HuH-7 (cell line): ENCODE data around the gene LYRM7.
"Not testable (repeated sequence)": the region's sequence is repeated elsewhere in the genome, so short reads cannot be mapped to it uniquely, and the experiment has no call there.

ENCODE experiments used
- DNase-seq: peaks from one replicate; pipeline ENCODE4 v3.0.0; 2011; ENCODE audit warnings: low spot score

LYRM7 gene

GRCh38 chr5:131221008-131221703, 50.4 kb downstream of the LYRM7 start:
- DNase-seq = no peak

- DNase-seq = no peak
These were observed 51.1 kb downstream of the LYRM7 start for GRCh38 chr5:131221888-131222287.

GRCh38 chr5:131222731-131223130, 52.0 kb downstream of the LYRM7 start:
- DNase-seq = no peak

GRCh38 chr5:131223751-131224386, 53.1 kb downstream of the LYRM7 start:
- no peak for DNase-seq

DNA sequence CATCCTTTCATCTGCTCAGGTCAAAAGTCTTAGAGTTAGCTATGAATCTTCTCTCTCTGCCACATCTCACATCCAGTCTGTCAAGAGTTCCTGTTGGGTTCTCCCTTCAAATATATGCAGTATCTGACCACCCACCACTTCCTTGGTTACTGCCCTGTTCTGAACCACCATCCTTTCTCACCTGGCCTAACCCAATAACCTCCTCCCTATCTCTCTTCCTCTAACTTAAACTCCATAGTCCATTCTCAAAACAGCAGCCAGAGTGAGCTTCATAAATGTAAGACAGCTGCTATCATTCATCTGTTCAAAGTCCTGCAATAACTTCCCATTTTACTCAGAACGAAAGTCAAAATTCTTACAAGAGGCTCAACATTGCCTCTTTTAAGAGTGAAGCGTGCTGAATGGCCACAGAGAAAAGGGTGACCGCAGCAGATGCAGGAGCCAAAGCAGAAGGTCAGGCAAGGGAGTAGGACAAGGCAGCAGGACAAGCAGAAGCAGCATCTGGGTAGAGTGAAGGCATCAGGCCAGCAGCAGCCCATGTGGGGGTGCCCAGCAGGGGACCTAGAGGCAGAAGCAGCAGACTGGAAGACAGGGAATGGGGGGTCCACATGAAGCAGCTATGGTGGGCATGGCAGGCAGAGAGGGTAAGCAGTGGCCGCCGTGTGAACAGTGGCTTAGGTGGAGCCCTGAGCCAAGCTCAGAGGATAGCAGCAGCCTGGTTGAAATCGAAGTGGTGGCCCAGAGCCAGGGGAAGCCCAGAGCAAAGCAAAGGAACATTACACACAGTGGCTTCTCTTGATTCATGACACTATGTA, 53.9 kb downstream of the LYRM7 start:
- DNase-seq = no peak

DNA sequence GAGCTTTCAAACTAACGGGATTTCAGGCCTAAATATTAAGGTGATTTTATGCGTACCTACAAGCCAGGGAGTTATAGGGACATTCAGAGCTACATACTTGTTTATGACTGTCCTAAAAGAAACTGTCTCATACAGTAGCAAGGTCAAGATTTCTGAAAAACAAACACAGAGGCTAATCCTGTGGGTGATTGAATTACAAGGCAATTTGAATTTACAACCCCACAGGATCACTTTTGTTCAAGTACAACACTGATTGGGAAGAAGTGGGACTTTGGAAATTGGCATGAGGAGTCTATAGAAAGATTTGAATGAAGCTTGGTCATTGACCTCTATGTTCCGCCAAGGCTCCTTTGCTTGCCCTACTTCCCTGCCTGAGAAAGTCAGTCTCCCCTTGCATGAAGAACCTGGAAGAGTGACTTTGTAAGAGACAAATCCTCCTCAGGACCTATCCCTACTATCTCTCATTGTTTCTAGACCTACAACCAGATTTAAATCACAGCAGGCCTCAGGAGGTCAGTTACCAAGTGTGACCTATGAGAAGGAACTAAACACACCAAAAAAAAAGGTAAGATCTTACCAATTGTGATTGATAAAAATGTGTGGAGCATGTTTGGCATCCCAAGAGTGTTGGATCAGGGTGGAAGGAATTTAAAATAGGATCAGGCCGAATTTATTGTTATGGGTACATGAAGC, 54.7 kb downstream of the LYRM7 start:
- DNase-seq = no peak

GRCh38 chr5:131226899-131227298, 56.2 kb downstream of the LYRM7 start:
- no peak for DNase-seq

- no peak for DNase-seq
These were observed 57.9 kb downstream of the LYRM7 start for GRCh38 chr5:131228646-131229045.

GRCh38 chr5:131229623-131230022, 58.9 kb downstream of the LYRM7 start:
- DNase-seq = no peak

DNA sequence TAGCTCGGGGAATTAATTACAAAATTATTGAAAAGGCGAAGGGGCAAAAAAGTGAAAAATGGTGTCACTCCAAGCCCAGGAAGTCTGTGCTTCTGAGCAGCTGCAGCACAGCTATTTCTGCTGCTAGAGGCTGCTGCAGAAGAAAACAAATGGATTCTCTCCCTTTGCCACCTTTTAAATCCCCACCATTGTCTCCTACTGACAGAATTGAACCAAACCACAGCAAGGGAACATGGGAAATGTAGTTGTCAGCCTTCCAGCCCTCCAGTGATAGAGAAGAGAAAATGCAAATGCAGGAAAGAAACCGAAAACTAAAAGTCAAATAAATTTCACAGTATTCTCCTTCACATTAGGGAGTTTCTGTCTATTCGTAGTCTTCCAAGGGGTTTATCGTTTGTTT, 59.7 kb downstream of the LYRM7 start:
- DNase-seq = no peak

GRCh38 chr5:131239686-131240085, 68.9 kb downstream of the LYRM7 start:
- no peak for DNase-seq

GRCh38 chr5:131242728-131243255, 72.0 kb downstream of the LYRM7 start:
- DNase-seq = no peak

- DNase-seq = no peak
These were observed 74.6 kb downstream of the LYRM7 start for GRCh38 chr5:131245312-131245711.

- DNase-seq = no peak
These were observed 75.2 kb downstream of the LYRM7 start for GRCh38 chr5:131245948-131246347.

DNA sequence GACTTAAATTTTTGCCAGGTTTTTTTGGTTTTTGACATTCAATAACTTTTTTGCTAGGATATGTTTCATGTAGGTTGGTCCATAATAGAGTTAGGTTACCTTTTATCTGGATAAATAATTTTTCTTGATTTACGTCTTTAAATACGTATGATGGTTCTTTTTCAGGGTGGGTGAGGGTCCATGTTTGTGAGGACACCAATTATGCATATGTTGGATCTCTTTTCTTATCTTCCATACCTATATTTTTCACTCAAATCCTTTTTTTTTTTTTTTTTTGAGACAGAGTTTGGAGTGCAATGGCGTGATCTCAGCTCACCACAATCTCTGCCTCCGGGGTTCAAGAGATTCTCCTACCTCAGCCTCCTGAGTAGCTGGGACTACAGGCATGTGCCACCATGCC, 75.8 kb downstream of the LYRM7 start:
- no peak for DNase-seq

DNA sequence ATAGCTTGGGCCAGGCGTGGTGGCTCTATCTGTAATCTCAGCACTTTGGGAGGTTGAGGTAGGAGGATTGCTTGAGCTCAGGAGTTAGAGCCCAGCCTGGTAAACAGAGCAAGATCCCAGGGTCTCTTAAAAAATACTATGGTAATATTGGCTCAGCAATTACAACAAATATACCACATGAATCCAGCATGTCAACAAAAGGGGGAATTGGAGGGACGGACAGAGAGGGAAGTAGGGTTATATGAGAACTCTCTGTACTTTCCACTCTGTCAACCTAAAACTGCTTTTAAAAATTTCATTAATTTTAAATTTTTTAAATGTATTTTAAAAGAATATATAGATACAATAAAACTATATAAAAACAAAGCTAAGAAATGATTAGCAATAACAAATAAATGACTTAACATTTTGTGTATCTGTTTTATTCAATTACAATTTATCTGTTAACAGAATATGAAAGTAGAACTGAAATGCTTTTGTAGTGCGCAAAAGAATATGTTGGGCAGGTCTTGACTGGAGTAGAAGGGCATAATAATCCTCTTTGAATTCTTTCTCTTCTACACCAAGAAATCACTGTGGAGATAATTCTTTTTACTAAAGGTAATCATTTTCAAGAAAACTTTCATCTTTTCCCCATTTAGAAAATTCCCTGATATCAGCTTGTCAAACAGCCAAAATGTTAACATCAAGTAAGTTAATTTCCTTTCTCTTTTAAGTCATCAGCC, 80.2 kb downstream of the LYRM7 start:
- DNase-seq = no peak

- DNase-seq = no peak
These were observed 82.1 kb downstream of the LYRM7 start for GRCh38 chr5:131252824-131253171.

GRCh38 chr5:131254025-131254424, 83.3 kb downstream of the LYRM7 start:
- DNase-seq = not testable (repeated sequence)

GRCh38 chr5:131254741-131255140, 84.0 kb downstream of the LYRM7 start:
- DNase-seq = no peak
